Stomach (tissue), 9 donors: Measurements from ENCODE around the gene RNF26. TPM values are rescaled to one million over a fixed set of nuclear protein-coding genes. Genes with fewer than 3 reads are reported as not detected.

ENCODE experiments used
- DNase-seq, 2 donors: peaks; one replicate each; pipeline versions ENCODE4 v3.0.0 to v3.0.0-alpha.2; 2013 to 2019
- H3K27ac ChIP-seq, 5 donors: fragments of 200-600 bp in 4 of 5; sonication (generic) in 4 of 5; one replicate each; pipeline ENCODE4 v1.5.1; 2013 to 2019; ENCODE audit warnings: mild to moderate bottlenecking in 1 of 5, moderate library complexity in 1 of 5
- H3K27me3 ChIP-seq, 3 donors: fragments of 200-600 bp; sonication (generic); one replicate each; pipeline ENCODE4 v1.5.1; 2017 to 2019; ENCODE audit warnings: mixed run types in 1 of 3
- H3K36me3 ChIP-seq, 4 donors: fragments of 200-600 bp; sonication (generic); 1 replicate in 3 of 4; 2 replicates in 1 of 4; pipeline ENCODE4 v1.5.1; 2016 to 2019
- H3K4me1 ChIP-seq, 4 donors: fragments of 200-600 bp; sonication (generic); one replicate each; pipeline ENCODE4 v1.5.1; 2016 to 2019
- H3K4me3 ChIP-seq, 4 donors: fragments of 200-600 bp; sonication (generic) in 3 of 4; one replicate each; pipeline ENCODE4 v1.5.1; 2016 to 2019; ENCODE audit warnings: mild to moderate bottlenecking in 1 of 4
- H3K9me3 ChIP-seq, 4 donors: fragments of 200-600 bp; sonication (generic); one replicate each; pipeline ENCODE4 v1.5.1; 2016 to 2019
- EP300 ChIP-seq: sonication (generic); formaldehyde crosslinking; IDR thresholded peaks from one replicate; pipeline ENCODE4 v1.6.1; 2017; ENCODE audit warnings: antibody characterized with exemption
- POLR2A ChIP-seq, 4 donors: fragments of 450-650 bp; IDR thresholded peaks; one replicate each; pipeline ENCODE4 v1.6.1; 2016; ENCODE audit warnings: antibody characterized with exemption in 4 of 4, control low read depth in 2 of 4, mild to moderate bottlenecking in 1 of 4, moderate library complexity in 1 of 4
- POLR2AphosphoS5 ChIP-seq, 3 donors: sonication (generic); formaldehyde crosslinking; IDR thresholded peaks; one replicate each; pipeline ENCODE4 v1.6.1; 2016; ENCODE audit warnings: antibody characterized with exemption in 3 of 3
- WGBS, 5 donors: extraction: QIAGEN DNeasy Blood & Tissue Kit in 3 of 5; methylation state at CpG; one replicate each; pipeline versions ENCODE4 v1.1.5 to v1.1.7; 2013 to 2018; 5-methylcytosine and 5-hydroxymethylcytosine counted together
- intact Hi-C: fragments of 100-400 bp; cut with DNase I; formaldehyde crosslinking; loops from one replicate; pipeline ENCODE4 v1.15.1; 2023; ENCODE audit warnings: low total_unique reads
- polyA plus RNA-seq, 3 donors: library from polyadenylated mRNA; stranded (reverse); fragments of 200-250 nt; gene quantifications; one replicate each; pipeline ENCODE4 v1.2.3, GENCODE V29; 2013
- total RNA-seq, 5 donors: library from RNA; depleted of rRNA; stranded (reverse); fragments of >200 nt; gene quantifications; one replicate each; pipeline versions ENCODE4 v1.1.0 to v1.2.3, GENCODE V29; 2014 to 2016
- TF ChIP-seq, protein P1 (sequence below), 7 experiments: fragments of 450-650 bp in 4 of 7; fragments of 200-600 bp in 3 of 7; sonication (generic) in 3 of 7; IDR thresholded peaks; one replicate each; pipeline ENCODE4 v1.5.1; 2016 to 2019; ENCODE audit warnings: antibody characterized with exemption in 7 of 7, control low read depth in 2 of 7, mild to moderate bottlenecking in 1 of 7
- donor health status: healthy with polysubstance abuse.
- donor health status: Bipolar disorder and iron deficiency.
- donor health status: healthy.

Gene RNF26
- total and polyA plus RNA-seq, 8 donors, result 1.3 to 45.8 (median 10.3) TPM; not detected in 1

DNA sequence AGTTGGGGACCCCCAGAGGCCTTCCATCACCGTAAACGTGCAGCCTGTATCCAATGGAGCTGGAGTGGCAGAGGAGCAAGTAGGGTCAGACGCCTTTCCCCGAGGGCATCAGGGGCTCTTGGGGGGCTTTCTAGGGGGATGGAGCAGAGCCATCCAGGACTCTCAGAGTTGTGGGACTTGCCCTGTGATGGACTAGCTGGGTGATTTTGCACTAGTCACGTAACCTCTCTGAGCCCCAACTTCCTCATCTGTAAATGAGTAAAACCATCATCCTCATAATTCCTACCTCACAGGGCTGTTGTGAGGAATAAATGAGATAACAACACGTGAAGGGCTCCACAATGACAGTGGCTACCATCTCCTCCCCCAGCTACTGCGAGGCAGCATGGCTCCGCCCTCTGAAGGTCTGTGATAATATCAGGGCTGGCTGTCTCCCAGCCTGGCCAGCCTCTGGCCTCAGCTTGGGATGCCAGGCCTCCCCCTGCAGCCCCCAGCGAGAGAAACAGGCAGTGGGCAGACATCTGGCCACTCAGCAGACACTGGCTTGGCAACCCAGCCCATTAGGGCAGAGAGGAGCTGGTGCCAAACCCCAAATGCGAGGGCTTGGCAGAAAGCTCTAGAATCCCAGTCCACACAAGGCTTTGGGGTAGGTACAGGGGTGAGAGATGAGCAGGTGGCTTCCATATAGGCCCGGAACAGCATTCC, 40.5 kb downstream of the RNF26 start:
- H3K36me3 ChIP-seq, result no peaks in the 10 kb centered on the region
- no peaks in the 10 kb centered on the region for H3K27me3 ChIP-seq
- peaks cover 43 to 92% (median 62%) of the 10 kb centered on the region in 4 donors for H3K4me1 ChIP-seq
- WGBS, 5 donors, result 38 to 46% (median 41%) methylated on average over 10 to 11 of the region's 11 CpGs
- intact Hi-C loops, result no loop called here
- no peak for TF ChIP-seq POLR2AphosphoS5 (IDR thresholded peaks at IDR 0.05)
- TF ChIP-seq POLR2A (IDR thresholded peaks at IDR 0.05), result no peak
- TF ChIP-seq, protein P1, sequence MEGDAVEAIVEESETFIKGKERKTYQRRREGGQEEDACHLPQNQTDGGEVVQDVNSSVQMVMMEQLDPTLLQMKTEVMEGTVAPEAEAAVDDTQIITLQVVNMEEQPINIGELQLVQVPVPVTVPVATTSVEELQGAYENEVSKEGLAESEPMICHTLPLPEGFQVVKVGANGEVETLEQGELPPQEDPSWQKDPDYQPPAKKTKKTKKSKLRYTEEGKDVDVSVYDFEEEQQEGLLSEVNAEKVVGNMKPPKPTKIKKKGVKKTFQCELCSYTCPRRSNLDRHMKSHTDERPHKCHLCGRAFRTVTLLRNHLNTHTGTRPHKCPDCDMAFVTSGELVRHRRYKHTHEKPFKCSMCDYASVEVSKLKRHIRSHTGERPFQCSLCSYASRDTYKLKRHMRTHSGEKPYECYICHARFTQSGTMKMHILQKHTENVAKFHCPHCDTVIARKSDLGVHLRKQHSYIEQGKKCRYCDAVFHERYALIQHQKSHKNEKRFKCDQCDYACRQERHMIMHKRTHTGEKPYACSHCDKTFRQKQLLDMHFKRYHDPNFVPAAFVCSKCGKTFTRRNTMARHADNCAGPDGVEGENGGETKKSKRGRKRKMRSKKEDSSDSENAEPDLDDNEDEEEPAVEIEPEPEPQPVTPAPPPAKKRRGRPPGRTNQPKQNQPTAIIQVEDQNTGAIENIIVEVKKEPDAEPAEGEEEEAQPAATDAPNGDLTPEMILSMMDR (IDR thresholded peaks at IDR 0.05), result no peak
- no peak for TF ChIP-seq EP300
- DNase-seq, result peak in 1 of 2 donors; percentile 61
- H3K9me3 ChIP-seq, result no peaks in the 10 kb centered on the region
- peak overlapping the region in 4 of 5 donors; percentile 77 to 93 (median 81) for H3K27ac ChIP-seq
- no peak overlapping the region for H3K4me3 ChIP-seq

DNA sequence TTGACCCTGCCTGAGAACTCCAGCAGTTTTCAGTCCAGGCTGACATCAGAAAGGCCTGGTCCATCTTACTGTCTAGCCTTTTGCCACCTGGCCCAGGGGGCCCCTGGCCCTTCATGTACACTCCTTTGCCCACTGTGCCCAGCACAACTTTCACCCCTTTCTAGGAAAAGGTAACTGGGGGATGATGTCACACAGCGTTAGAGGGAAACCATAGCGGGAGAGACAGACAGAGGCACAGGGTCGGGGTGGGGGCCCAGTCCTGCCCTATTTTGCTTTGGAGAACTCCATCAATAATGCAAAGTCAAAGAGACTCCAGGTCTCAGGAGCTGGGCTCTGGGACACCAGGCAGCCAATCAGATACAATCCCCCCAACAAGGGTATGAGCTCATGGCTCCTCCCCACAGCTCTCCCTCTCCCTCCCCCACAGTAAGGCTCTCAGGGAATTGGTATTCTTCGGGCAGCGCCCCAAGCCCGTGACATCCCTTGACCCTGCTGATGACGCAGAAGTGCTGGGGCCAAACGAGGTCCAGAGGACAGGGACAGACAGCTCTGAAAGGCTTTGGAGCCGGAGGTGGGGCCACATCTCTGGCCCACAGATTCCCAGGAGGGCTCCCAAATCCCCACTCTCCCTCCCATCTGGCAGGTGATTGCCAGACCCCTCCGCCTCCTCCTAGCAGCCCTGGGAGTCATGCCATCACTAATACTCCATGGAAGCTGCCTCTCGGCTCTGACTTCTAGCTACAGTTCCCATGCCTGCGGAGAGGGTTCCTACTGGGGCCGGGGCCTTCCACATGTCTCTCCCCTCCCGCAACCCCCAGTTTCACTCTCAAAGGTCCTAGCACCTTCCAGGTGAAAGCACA, 41.2 kb downstream of the RNF26 start:
- peak overlapping the region in 1 of 4 donors; percentile 5 for H3K4me3 ChIP-seq
- intact Hi-C loops, result no loop called here
- TF ChIP-seq, protein P1 (IDR thresholded peaks at IDR 0.05), result no peak
- peak; percentile 88 for TF ChIP-seq EP300
- peak in 2 of 3 donors; percentile 69 to 92 for TF ChIP-seq POLR2AphosphoS5 (IDR thresholded peaks at IDR 0.05)
- no peak for TF ChIP-seq POLR2A (IDR thresholded peaks at IDR 0.05)
- peak in 1 of 2 donors; percentile 85 for DNase-seq
- H3K9me3 ChIP-seq, result no peaks in the 10 kb centered on the region
- H3K36me3 ChIP-seq, result no peaks in the 10 kb centered on the region
- WGBS, 5 donors, result 43 to 55% (median 48%) methylated on average over 11 to 14 of the region's 14 CpGs
- no peaks in the 10 kb centered on the region for H3K27me3 ChIP-seq
- H3K27ac ChIP-seq, result peak overlapping the region; percentile 46 to 93 (median 81)
- H3K4me1 ChIP-seq, result peaks cover 36 to 91% (median 57%) of the 10 kb centered on the region in 4 donors

DNA sequence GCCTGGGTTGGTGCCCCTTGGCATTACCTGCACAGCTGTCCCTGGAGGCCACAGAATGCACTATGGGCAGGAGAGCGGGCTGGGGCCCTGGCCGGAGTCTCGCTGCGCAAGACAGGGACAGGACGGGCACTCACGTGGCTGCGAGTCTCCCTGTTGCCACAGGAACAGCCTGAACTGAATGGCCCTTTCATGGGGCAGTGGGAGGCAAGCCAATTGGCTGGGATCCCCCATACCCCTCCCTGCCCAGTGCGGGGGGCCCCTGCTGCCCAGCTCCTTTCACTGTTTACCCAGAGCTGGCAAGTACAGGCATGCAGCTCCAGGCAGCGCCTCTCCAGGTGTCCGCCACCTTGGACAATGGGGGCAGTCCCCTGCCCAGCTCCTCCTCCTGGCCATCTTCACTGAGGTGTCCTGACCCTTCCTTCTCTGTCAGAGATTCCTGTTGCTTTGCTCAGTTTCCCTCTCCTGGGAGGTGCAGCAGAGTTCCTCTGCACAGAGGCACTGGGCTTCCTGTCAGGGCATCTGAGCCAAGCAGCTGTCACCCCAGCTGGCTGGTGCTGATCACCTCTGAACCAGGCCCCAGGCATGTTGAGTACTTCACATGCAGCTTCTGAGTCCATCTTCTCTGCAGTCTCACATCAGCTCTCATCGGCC, 42.0 kb downstream of the RNF26 start:
- intact Hi-C loops, result no loop called here
- Histone ChIP-seq H3K4me3 (peak overlapping the region in 1 of 4 donors; percentile 5), H3K36me3 (no peaks in the 10 kb centered on the region), H3K27ac (peak overlapping the region; percentile 5 to 93 (median 81)), H3K9me3 (no peaks in the 10 kb centered on the region), H3K27me3 (no peaks in the 10 kb centered on the region), H3K4me1 (peaks cover 34 to 91% (median 58%) of the 10 kb centered on the region in 4 donors)
- DNase-seq, result peak; percentile 80 to 84
- TF ChIP-seq POLR2AphosphoS5 (IDR thresholded peaks at IDR 0.05), result peak in 1 of 3 donors; percentile 51
- TF ChIP-seq, protein P1 (IDR thresholded peaks at IDR 0.05), result no peak
- WGBS, 5 donors, result 23 to 54% (median 47%) methylated on average over 3 to 11 of the region's 11 CpGs
